ENCODE results near the gene KRTAP10-6. TPM values are rescaled to one million over a fixed set of nuclear protein-coding genes. Genes with fewer than 3 reads are reported as not detected.
A peak's percentile ranks its signal among the peaks of the same experiment; 100 is the strongest.
"Not testable (repeated sequence)": the region's sequence is repeated elsewhere in the genome, so short reads cannot be mapped to it uniquely, and the experiment has no call there.

The KRTAP10-6 gene
- total and polyA plus RNA-seq, 4 experiments from 2014 or later: not detected

GRCh38 chr21:44600118-44600978 lies 8.0 kb upstream of the KRTAP10-6 start, which contains the start of gene KRTAP10-7:
KRTAP10-7 (plus strand) TSS chr21:44600597; CDS start chr21:44600622, 25 bp downstream.
- H3K4me3 ChIP-seq (ENCODE audit: low read length in 2 of 2); H3K4me1 Mint-ChIP-seq; H3K36me3 ChIP-seq (ENCODE audit: insufficient read depth, low read length); intact Hi-C loops (cut with micrococcal nuclease); H3K27ac ChIP-seq (ENCODE audit: low read depth, low read length); DNase-seq; H3K27me3 ChIP-seq (ENCODE audit: insufficient read depth, low read length); H3K4me3 Mint-ChIP-seq; H3K4me1 ChIP-seq (ENCODE audit: insufficient read depth, low read length); CTCF ChIA-PET (ENCODE audit: partially characterized antibody); H3K9me3 ChIP-seq (ENCODE audit: control insufficient read depth in 1 of 2, low read length in 2 of 2); H3K36me3 Mint-ChIP-seq; POLR2A ChIA-PET (ENCODE audit: partially characterized antibody): not testable (repeated sequence)
- H3K27me3 Mint-ChIP-seq: peaks cover 13% of the 10 kb centered on the region in 2 donors
- H3K27ac Mint-ChIP-seq: peak within 1 kb of the TSS in 5 of 7 donors; percentile 29 to 83 (median 50)
- H3K9me3 Mint-ChIP-seq: peaks cover 0 to 12% (median 5%) of the 10 kb centered on the region in 8 donors

GRCh38 chr21:44599264-44600029 lies 7.1 kb upstream of the KRTAP10-6 start:
- no peak overlapping the region for H3K27ac Mint-ChIP-seq
- DNase-seq: no peak
- H3K4me3 ChIP-seq (ENCODE audit: low read length in 2 of 2): no peak overlapping the region
- H3K27me3 Mint-ChIP-seq: peaks cover 10% of the 10 kb centered on the region in 2 donors
- H3K36me3 ChIP-seq (ENCODE audit: insufficient read depth, low read length): no peaks in the 10 kb centered on the region
- no peak overlapping the region for H3K4me3 Mint-ChIP-seq
- H3K4me1 ChIP-seq (ENCODE audit: insufficient read depth, low read length): no peaks in the 10 kb centered on the region
- intact Hi-C loops (cut with micrococcal nuclease): no loop called here
- peaks cover 0 to 12% (median 5%) of the 10 kb centered on the region in 8 donors for H3K9me3 Mint-ChIP-seq
- POLR2A ChIA-PET (ENCODE audit: partially characterized antibody): no interaction called here
- no peaks in the 10 kb centered on the region for H3K27me3 ChIP-seq (ENCODE audit: insufficient read depth, low read length)
- H3K4me1 Mint-ChIP-seq: peaks cover 0 to 5% (median 1%) of the 10 kb centered on the region in 4 donors
- no peaks in the 10 kb centered on the region for H3K9me3 ChIP-seq (ENCODE audit: control insufficient read depth in 1 of 2, low read length in 2 of 2)
- CTCF ChIA-PET (ENCODE audit: partially characterized antibody): no interaction called here
- H3K36me3 Mint-ChIP-seq: no peaks in the 10 kb centered on the region
- H3K27ac ChIP-seq (ENCODE audit: low read depth, low read length): no peak overlapping the region

- no peak for DNase-seq
- POLR2A ChIA-PET (ENCODE audit: partially characterized antibody): no interaction called here
- H3K4me1 Mint-ChIP-seq: peaks cover 0 to 5% (median 3%) of the 10 kb centered on the region in 4 donors
- CTCF ChIA-PET (ENCODE audit: partially characterized antibody): no interaction called here
- H3K36me3 Mint-ChIP-seq: no peaks in the 10 kb centered on the region
- H3K4me1 ChIP-seq (ENCODE audit: insufficient read depth, low read length): no peaks in the 10 kb centered on the region
- H3K27me3 Mint-ChIP-seq: peaks cover 7 to 11% of the 10 kb centered on the region in 2 donors
- H3K4me3 ChIP-seq (ENCODE audit: low read length in 2 of 2): no peak overlapping the region
- no peaks in the 10 kb centered on the region for H3K36me3 ChIP-seq (ENCODE audit: insufficient read depth, low read length)
- intact Hi-C loops (cut with micrococcal nuclease): no loop called here
- H3K27ac Mint-ChIP-seq: no peak overlapping the region
- H3K27me3 ChIP-seq (ENCODE audit: insufficient read depth, low read length): no peaks in the 10 kb centered on the region
- H3K27ac ChIP-seq (ENCODE audit: low read depth, low read length): no peak overlapping the region
- H3K9me3 Mint-ChIP-seq: peaks cover 0 to 12% (median 5%) of the 10 kb centered on the region in 8 donors
- no peak overlapping the region for H3K4me3 Mint-ChIP-seq
- H3K9me3 ChIP-seq (ENCODE audit: control insufficient read depth in 1 of 2, low read length in 2 of 2): no peaks in the 10 kb centered on the region
Observed at GRCh38 chr21:44598061-44598460, 5.8 kb upstream of the KRTAP10-6 start.

GRCh38 chr21:44596068-44596725 lies 3.9 kb upstream of the KRTAP10-6 start:
- H3K9me3 ChIP-seq (ENCODE audit: control insufficient read depth in 1 of 2, low read length in 2 of 2): no peaks in the 10 kb centered on the region
- no peak overlapping the region for H3K4me3 ChIP-seq (ENCODE audit: low read length in 2 of 2)
- intact Hi-C loops (cut with micrococcal nuclease): no loop called here
- no peak for DNase-seq
- peaks cover 0 to 8% (median 3%) of the 10 kb centered on the region in 4 donors for H3K4me1 Mint-ChIP-seq
- H3K4me3 Mint-ChIP-seq: no peak overlapping the region
- peaks cover 2 to 12% of the 10 kb centered on the region in 2 donors for H3K27me3 Mint-ChIP-seq
- H3K36me3 ChIP-seq (ENCODE audit: insufficient read depth, low read length): no peaks in the 10 kb centered on the region
- H3K9me3 Mint-ChIP-seq: peaks cover 0 to 12% (median 5%) of the 10 kb centered on the region in 8 donors
- ChIA-PET CTCF (ENCODE audit: partially characterized antibody) (interaction anchor here (2.5 kb wide), 1 partner anchor 86 kb away, joined by 10 read pairs; no protein-coding TSS in a partner anchor), POLR2A (ENCODE audit: partially characterized antibody) (no interaction called here)
- H3K36me3 Mint-ChIP-seq: no peaks in the 10 kb centered on the region
- H3K4me1 ChIP-seq (ENCODE audit: insufficient read depth, low read length): no peaks in the 10 kb centered on the region
- no peak overlapping the region for H3K27ac Mint-ChIP-seq
- H3K27me3 ChIP-seq (ENCODE audit: insufficient read depth, low read length): no peaks in the 10 kb centered on the region
- no peak overlapping the region for H3K27ac ChIP-seq (ENCODE audit: low read depth, low read length)

DNA sequence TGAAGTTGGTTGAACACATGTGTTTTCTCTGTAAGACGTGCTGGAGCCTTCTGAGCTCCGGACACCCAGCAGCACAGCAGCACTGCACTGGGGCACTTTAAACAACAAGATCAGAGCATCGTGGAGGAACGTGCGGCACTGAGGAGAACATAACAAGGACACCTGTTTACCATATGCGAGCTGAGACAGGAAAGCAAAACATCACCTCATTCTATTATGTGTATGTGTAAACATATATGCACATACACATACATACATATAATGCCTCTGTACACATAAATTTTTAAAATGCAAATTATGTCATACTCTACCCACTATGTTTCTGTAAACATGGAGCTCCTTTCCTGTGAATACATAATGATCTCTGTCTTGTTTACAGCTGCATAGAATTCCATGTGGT lies 3.2 kb upstream of the KRTAP10-6 start:
- no peaks in the 10 kb centered on the region for H3K4me1 ChIP-seq (ENCODE audit: insufficient read depth, low read length)
- H3K9me3 ChIP-seq (ENCODE audit: control insufficient read depth in 1 of 2, low read length in 2 of 2): no peaks in the 10 kb centered on the region
- no peaks in the 10 kb centered on the region for H3K36me3 ChIP-seq (ENCODE audit: insufficient read depth, low read length)
- POLR2A ChIA-PET (ENCODE audit: partially characterized antibody): no interaction called here
- Mint-ChIP-seq H3K36me3 (no peaks in the 10 kb centered on the region), H3K27me3 (peaks cover 2 to 12% of the 10 kb centered on the region in 2 donors), H3K9me3 (peaks cover 0 to 12% (median 5%) of the 10 kb centered on the region in 8 donors), H3K4me1 (peaks cover 0 to 8% (median 3%) of the 10 kb centered on the region in 4 donors), H3K4me3 (no peak overlapping the region), H3K27ac (no peak overlapping the region)
- intact Hi-C loops (cut with micrococcal nuclease): no loop called here
- no peak overlapping the region for H3K27ac ChIP-seq (ENCODE audit: low read depth, low read length)
- CTCF ChIA-PET (ENCODE audit: partially characterized antibody): interaction anchor here (2.5 kb wide), 1 partner anchor 85 kb away, joined by 10 read pairs; no protein-coding TSS in a partner anchor
- H3K27me3 ChIP-seq (ENCODE audit: insufficient read depth, low read length): no peaks in the 10 kb centered on the region
- no peak overlapping the region for H3K4me3 ChIP-seq (ENCODE audit: low read length in 2 of 2)
- DNase-seq: no peak

DNA sequence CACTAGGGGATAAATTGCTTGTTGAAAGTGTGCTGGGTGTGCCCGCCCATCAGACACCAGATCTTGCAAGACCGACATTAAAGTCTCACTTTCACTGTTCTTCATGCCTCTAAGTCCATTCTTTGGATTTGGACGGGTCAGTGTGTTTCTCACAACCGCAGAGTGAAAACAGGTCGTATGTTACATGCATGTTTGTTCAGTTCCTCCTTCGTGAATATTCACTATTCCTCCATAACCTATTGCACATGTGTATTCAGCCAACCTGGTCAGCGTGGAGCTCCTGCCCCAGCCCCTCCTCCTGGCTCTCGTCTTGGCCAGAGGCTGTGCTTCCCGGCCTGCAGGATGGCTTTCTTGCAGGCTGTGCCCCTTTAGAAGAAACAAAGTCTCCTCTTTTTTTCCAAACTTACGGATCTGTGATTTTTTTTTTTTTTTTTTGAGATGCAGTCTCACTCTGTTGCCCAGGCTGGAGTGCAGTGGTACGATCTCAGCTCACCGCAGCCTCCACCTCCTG lies 2.2 kb upstream of the KRTAP10-6 start:
- no peaks in the 10 kb centered on the region for H3K9me3 ChIP-seq (ENCODE audit: control insufficient read depth in 1 of 2, low read length in 2 of 2)
- ChIA-PET POLR2A (ENCODE audit: partially characterized antibody) (no interaction called here), CTCF (ENCODE audit: partially characterized antibody) (interaction anchor here (0.7 kb wide), 2 partner anchors 166 to 198 kb away, joined by 3 to 4 read pairs; no protein-coding TSS in a partner anchor)
- no peak overlapping the region for H3K4me3 Mint-ChIP-seq
- no peak overlapping the region for H3K4me3 ChIP-seq (ENCODE audit: low read length in 2 of 2)
- H3K27me3 ChIP-seq (ENCODE audit: insufficient read depth, low read length): no peaks in the 10 kb centered on the region
- H3K27me3 Mint-ChIP-seq: peaks cover 2 to 12% of the 10 kb centered on the region in 2 donors
- no peaks in the 10 kb centered on the region for H3K36me3 Mint-ChIP-seq
- intact Hi-C loops (cut with micrococcal nuclease): no loop called here
- peaks cover 0 to 12% (median 5%) of the 10 kb centered on the region in 8 donors for H3K9me3 Mint-ChIP-seq
- H3K27ac ChIP-seq (ENCODE audit: low read depth, low read length): no peak overlapping the region
- H3K4me1 ChIP-seq (ENCODE audit: insufficient read depth, low read length): no peaks in the 10 kb centered on the region
- no peak for DNase-seq
- H3K4me1 Mint-ChIP-seq: peaks cover 0 to 8% (median 3%) of the 10 kb centered on the region in 4 donors
- peak overlapping the region in 2 of 7 donors; percentile 13 to 41 for H3K27ac Mint-ChIP-seq
- H3K36me3 ChIP-seq (ENCODE audit: insufficient read depth, low read length): no peaks in the 10 kb centered on the region
